ENCODE results near the gene KCNN2.

DNA sequence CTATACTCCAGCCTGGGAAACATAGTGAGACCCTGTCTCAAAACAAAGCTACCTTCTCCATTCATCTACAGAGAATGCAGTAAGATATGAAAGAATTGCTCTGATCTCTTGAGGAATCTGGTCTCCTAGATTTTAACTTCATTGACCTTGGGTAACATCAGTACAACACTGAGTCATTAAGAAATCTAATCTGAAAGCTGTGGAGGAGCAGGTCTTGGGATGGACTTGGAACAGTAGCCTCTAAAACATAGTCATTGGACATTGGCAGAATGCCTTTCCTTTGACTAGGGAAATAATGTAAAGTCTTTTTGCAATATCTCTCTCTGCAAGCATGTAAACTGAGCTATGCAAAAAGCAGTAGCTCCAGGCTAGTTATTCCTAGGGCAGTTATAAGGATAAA, 58.1 kb downstream of the KCNN2 start:
- TF ChIP-seq, protein P1, sequence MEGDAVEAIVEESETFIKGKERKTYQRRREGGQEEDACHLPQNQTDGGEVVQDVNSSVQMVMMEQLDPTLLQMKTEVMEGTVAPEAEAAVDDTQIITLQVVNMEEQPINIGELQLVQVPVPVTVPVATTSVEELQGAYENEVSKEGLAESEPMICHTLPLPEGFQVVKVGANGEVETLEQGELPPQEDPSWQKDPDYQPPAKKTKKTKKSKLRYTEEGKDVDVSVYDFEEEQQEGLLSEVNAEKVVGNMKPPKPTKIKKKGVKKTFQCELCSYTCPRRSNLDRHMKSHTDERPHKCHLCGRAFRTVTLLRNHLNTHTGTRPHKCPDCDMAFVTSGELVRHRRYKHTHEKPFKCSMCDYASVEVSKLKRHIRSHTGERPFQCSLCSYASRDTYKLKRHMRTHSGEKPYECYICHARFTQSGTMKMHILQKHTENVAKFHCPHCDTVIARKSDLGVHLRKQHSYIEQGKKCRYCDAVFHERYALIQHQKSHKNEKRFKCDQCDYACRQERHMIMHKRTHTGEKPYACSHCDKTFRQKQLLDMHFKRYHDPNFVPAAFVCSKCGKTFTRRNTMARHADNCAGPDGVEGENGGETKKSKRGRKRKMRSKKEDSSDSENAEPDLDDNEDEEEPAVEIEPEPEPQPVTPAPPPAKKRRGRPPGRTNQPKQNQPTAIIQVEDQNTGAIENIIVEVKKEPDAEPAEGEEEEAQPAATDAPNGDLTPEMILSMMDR (conservative IDR thresholded peaks at IDR 0.05; ENCODE audit: low read depth, low read length) = no peak
- no peak for TF ChIP-seq POLR2A (IDR thresholded peaks at IDR 0.05; ENCODE audit: low read depth, low read length)
- TF ChIP-seq, protein P2, sequence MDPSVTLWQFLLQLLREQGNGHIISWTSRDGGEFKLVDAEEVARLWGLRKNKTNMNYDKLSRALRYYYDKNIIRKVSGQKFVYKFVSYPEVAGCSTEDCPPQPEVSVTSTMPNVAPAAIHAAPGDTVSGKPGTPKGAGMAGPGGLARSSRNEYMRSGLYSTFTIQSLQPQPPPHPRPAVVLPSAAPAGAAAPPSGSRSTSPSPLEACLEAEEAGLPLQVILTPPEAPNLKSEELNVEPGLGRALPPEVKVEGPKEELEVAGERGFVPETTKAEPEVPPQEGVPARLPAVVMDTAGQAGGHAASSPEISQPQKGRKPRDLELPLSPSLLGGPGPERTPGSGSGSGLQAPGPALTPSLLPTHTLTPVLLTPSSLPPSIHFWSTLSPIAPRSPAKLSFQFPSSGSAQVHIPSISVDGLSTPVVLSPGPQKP (IDR thresholded peaks at IDR 0.05; ENCODE audit: borderline replicate concordance, low read depth, low read length) = no peak
- TF ChIP-seq CEBPB (IDR thresholded peaks at IDR 0.05; ENCODE audit: low read depth, low read length) = peak; percentile 28; the same call in 1 of the 2 replicates
- TF ChIP-seq RCOR1 (IDR thresholded peaks at IDR 0.05; ENCODE audit: insufficient replicate concordance, low read length) = no peak

Measured in IMR-90 (cell line).